IMR-90 (cell line): ENCODE data around the gene PHF21A. TPM values are rescaled to one million over a fixed set of nuclear protein-coding genes. Genes with fewer than 3 reads are reported as not detected.
"Not testable (repeated sequence)": the region's sequence is repeated elsewhere in the genome, so short reads cannot be mapped to it uniquely, and the experiment has no call there.

Source experiments
- ATAC-seq: fragments of 200-7000 bp; cut with Tn5 transposase; 2 replicates; pipeline ENCODE4 v1.9.1; 2020; ENCODE audit warnings: low read depth, mild to moderate bottlenecking, moderate library complexity
- BruUV-seq: library from RNA; stranded (reverse); fragments of 400-500 nt; replicated peaks from 2 replicates; lab custom pipeline; 2021; lab: Mats Ljungman, UMichigan
- CTCF ChIA-PET: fragments of 300-600 bp; formaldehyde crosslinking; extraction: SDS; loops from one replicate; lab custom pipeline; 2021; ENCODE audit warnings: antibody characterized with exemption; lab: Yijun Ruan, JAX
- POLR2A ChIA-PET: fragments of 300-600 bp; sonication (Branson Sonifier 250); formaldehyde crosslinking; loops from one replicate; lab custom pipeline; 2022; ENCODE audit warnings: antibody characterized with exemption; ENCODE audit not compliant: unreplicated experiment; lab: Charles Lee
- DNase-seq: peaks from one replicate; pipeline ENCODE4 v3.0.0; 2013
- H2AFZ ChIP-seq: replicated peaks from 2 replicates; pipeline ENCODE3; 2013; ENCODE audit warnings: low read length, mild to moderate bottlenecking; ENCODE audit not compliant: poor library complexity
- H2AK5ac ChIP-seq: 2 replicates; pipeline ENCODE4 v1.6.1; 2013; ENCODE audit warnings: low read depth, low read length, inconsistent platforms
- H2AK9ac ChIP-seq: replicated peaks from 2 replicates; pipeline ENCODE3; 2013; ENCODE audit warnings: mild to moderate bottlenecking, low read depth, low read length, moderate library complexity; ENCODE audit not compliant: poor library complexity
- H2BK120ac ChIP-seq: 2 replicates; pipeline ENCODE4 v1.6.1; 2013; ENCODE audit warnings: low read depth, low read length, inconsistent platforms
- H2BK15ac ChIP-seq: 3 replicates; pipeline ENCODE4 v1.6.1; 2013; ENCODE audit warnings: low read depth, low read length, inconsistent platforms
- H2BK20ac ChIP-seq: 2 replicates; pipeline ENCODE4 v1.6.1; 2013; ENCODE audit warnings: low read depth, mild to moderate bottlenecking, inconsistent platforms, low read length, moderate library complexity
- H2BK5ac ChIP-seq: 2 replicates; pipeline ENCODE4 v1.6.1; 2013; ENCODE audit warnings: mild to moderate bottlenecking, low read depth, low read length, inconsistent platforms; ENCODE audit not compliant: poor library complexity, severe bottlenecking
- H3K14ac ChIP-seq: replicated peaks from 2 replicates; pipeline ENCODE4 v1.6.1; 2013; ENCODE audit warnings: low read depth, low read length, inconsistent platforms
- H3K18ac ChIP-seq: 2 replicates; pipeline ENCODE4 v1.6.1; 2013; ENCODE audit warnings: low read depth, low read length, control low read depth
- H3K23ac ChIP-seq: 2 replicates; pipeline ENCODE4 v1.6.1; 2013; ENCODE audit warnings: low read depth, low read length, inconsistent platforms
- H3K27ac ChIP-seq: 2 replicates; pipeline ENCODE4 v1.5.1; 2013; ENCODE audit warnings: mild to moderate bottlenecking, control low read depth, low read length; ENCODE audit not compliant: insufficient read depth
- H3K27me3 ChIP-seq: 2 replicates; pipeline ENCODE4 v1.6.1; 2013; ENCODE audit warnings: low read length; ENCODE audit not compliant: control insufficient read depth, insufficient read depth
- H3K36me3 ChIP-seq: 2 replicates; pipeline ENCODE4 v1.6.1; 2013; ENCODE audit warnings: low read length, mixed read lengths; ENCODE audit not compliant: control insufficient read depth, insufficient read depth
- H3K4ac ChIP-seq: 2 replicates; pipeline ENCODE4 v1.6.1; 2013; ENCODE audit warnings: low read depth, low read length, inconsistent platforms
- H3K4me1 ChIP-seq: 2 replicates; pipeline ENCODE4 v1.6.1; 2013; ENCODE audit warnings: low read length, mixed read lengths; ENCODE audit not compliant: control insufficient read depth, insufficient read depth
- H3K4me2 ChIP-seq: 2 replicates; pipeline ENCODE4 v1.6.1; 2013; ENCODE audit warnings: low read depth, mild to moderate bottlenecking, control low read depth, low read length, moderate library complexity
- H3K4me3 ChIP-seq: 2 replicates; pipeline ENCODE4 v1.5.1; 2013; ENCODE audit warnings: low read depth, mild to moderate bottlenecking, control low read depth, low read length, moderate library complexity; ENCODE audit not compliant: insufficient read depth
- H3K56ac ChIP-seq: 2 replicates; pipeline ENCODE4 v1.6.1; 2013; ENCODE audit warnings: low read length, inconsistent platforms; ENCODE audit not compliant: insufficient read depth; ENCODE audit errors: extremely low read depth
- H3K79me1 ChIP-seq, 2 experiments: 2 replicates each; pipeline ENCODE4 v1.6.1; 2013; ENCODE audit warnings: low read length in 2 of 2, inconsistent platforms in 1 of 2, low read depth in 1 of 2
- H3K9ac ChIP-seq: 2 replicates; pipeline ENCODE4 v1.6.1; 2013; ENCODE audit warnings: low read depth, low read length, control low read depth
- H3K9me1 ChIP-seq: 2 replicates; pipeline ENCODE4 v1.6.1; 2013; ENCODE audit warnings: low read length, inconsistent platforms; ENCODE audit not compliant: insufficient read depth
- H3K9me3 ChIP-seq: 2 replicates; pipeline ENCODE4 v1.6.1; 2013; ENCODE audit warnings: low read length; ENCODE audit not compliant: control insufficient read depth, insufficient read depth
- H4K20me1 ChIP-seq: 2 replicates; pipeline ENCODE4 v1.6.1; 2013; ENCODE audit warnings: low read length, inconsistent platforms; ENCODE audit not compliant: insufficient read depth
- H4K5ac ChIP-seq: 2 replicates; pipeline ENCODE4 v1.6.1; 2013; ENCODE audit warnings: mild to moderate bottlenecking, low read depth, low read length, control low read depth
- H4K8ac ChIP-seq, 2 experiments: 2 replicates each; pipeline ENCODE4 v1.6.1; 2013; ENCODE audit warnings: low read depth in 2 of 2, low read length in 2 of 2, control low read depth in 1 of 2, inconsistent platforms in 1 of 2
- H4K91ac ChIP-seq: 2 replicates; pipeline ENCODE4 v1.6.1; 2013; ENCODE audit warnings: low read depth, low read length, inconsistent platforms; ENCODE audit not compliant: insufficient read depth
- BHLHE40 ChIP-seq: fragments of 150-350 bp; IDR thresholded peaks from 2 replicates; pipeline ENCODE4 v1.6.1; 2016; ENCODE audit warnings: mild to moderate bottlenecking, low read depth, low read length
- CEBPB ChIP-seq: IDR thresholded peaks from 2 replicates; pipeline ENCODE4 v1.6.1; 2012; ENCODE audit warnings: low read depth, low read length, improper control_type of control experiment
- CHD1 ChIP-seq: IDR thresholded peaks from 2 replicates; pipeline ENCODE4 v1.6.1; 2012; ENCODE audit warnings: low read depth, low read length, improper control_type of control experiment
- MXI1 ChIP-seq: IDR thresholded peaks from 2 replicates; pipeline ENCODE4 v1.6.1; 2012; ENCODE audit warnings: low read depth, mild to moderate bottlenecking, low read length, moderate library complexity, borderline replicate concordance
- NFE2L2 ChIP-seq: fragments of 150-350 bp; IDR thresholded peaks from 2 replicates; pipeline ENCODE4 v1.6.1; 2016; ENCODE audit warnings: low read depth, mild to moderate bottlenecking, low read length
- POLR2A ChIP-seq: IDR thresholded peaks from 2 replicates; pipeline ENCODE4 v1.6.1; 2012; ENCODE audit warnings: mild to moderate bottlenecking, low read depth, low read length
- SMC3 ChIP-seq: fragments of 150-350 bp; IDR thresholded peaks from 2 replicates; pipeline ENCODE4 v1.6.1; 2016; ENCODE audit warnings: low read depth, mild to moderate bottlenecking, antibody characterized with exemption, low read length, moderate library complexity
- WGBS, 2 experiments: methylation state at CpG; one replicate each; pipeline versions ENCODE4 v1.1.5 to v1.1.7; 2013; ENCODE audit warnings: missing lambda C conversion rate in 2 of 2; ENCODE audit not compliant: insufficient read length in 1 of 2; ENCODE audit errors: extremely low coverage in 2 of 2; 5-methylcytosine and 5-hydroxymethylcytosine counted together
- dilution Hi-C: fragments of 300-500 bp; cut with HindIII; formaldehyde crosslinking; loops from one replicate; pipeline ENCODE4 v1.14.3; 2018; ENCODE audit warnings: low sequenced_read_pairs; ENCODE audit not compliant: unreplicated experiment
- in situ Hi-C: fragments of 300-500 bp; cut with MboI; formaldehyde crosslinking; loops from 3 replicates; pipeline ENCODE4 v1.14.3; 2019; ENCODE audit warnings: low sequenced_read_pairs, inconsistent platforms, mixed read lengths
- intact Hi-C: fragments of 100-400 bp; cut with micrococcal nuclease; formaldehyde crosslinking; loops from 2 replicates; pipeline ENCODE4 v1.10.0; 2022
- polyA plus RNA-seq, 3 experiments: library from polyadenylated mRNA; depleted of rRNA; stranded (reverse); fragments of >200 nt; gene quantifications; 2 replicates each; pipeline ENCODE4 v1.2.3, GENCODE V29; 2012; ENCODE audit warnings: low replicate concordance in 1 of 3
- total RNA-seq: library from RNA; depleted of rRNA; stranded (reverse); fragments of >200 nt; gene quantifications from 2 replicates; pipeline ENCODE4 v1.2.3, GENCODE V29; 2012
- TF ChIP-seq, protein P1 (sequence below): conservative IDR thresholded peaks from 2 replicates; pipeline ENCODE4 v1.5.1; 2012; ENCODE audit warnings: mild to moderate bottlenecking, low read depth, low read length, improper control_type of control experiment

The PHF21A gene
- total and polyA plus RNA-seq, 2 of the 4 experiments (the other 2 are of a cell fraction) = 9.0 to 20.6 TPM

DNA sequence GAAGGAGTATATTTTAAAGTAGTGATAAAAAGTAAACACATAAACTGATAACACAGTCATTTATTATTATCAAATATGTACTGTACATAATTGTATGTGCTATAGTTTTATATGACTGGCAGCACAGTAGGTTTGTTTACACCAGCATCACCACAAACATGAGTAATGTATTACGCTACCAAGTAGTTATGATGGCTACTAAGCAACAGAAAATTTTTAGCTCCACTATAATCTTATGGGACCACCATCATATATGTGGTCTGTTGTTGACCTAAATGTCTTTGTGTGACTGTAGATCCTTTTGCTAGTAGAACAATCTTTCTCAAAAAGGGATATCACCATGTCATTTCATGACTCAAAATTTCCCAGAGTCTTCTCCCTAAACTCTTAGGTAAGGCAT, 105.3 kb downstream of the PHF21A start:
- H3K23ac ChIP-seq = no peak overlapping the region
- H3K27me3 ChIP-seq = no peaks in the 10 kb centered on the region
- peaks cover 16% of the 10 kb centered on the region for H4K20me1 ChIP-seq
- BruUV-seq = no TSS peak
- no CpG with 5 or more reads among the region's 1 CpG for WGBS, 2 experiments
- no peak overlapping the region for H4K5ac ChIP-seq
- no peak overlapping the region for H2BK20ac ChIP-seq
- H3K9ac ChIP-seq = no peak overlapping the region
- H3K4me1 ChIP-seq = no peaks in the 10 kb centered on the region
- H4K91ac ChIP-seq = no peak overlapping the region
- intact Hi-C loops = no loop called here
- no peak overlapping the region for H3K27ac ChIP-seq
- no peaks in the 10 kb centered on the region; the same call in 1 of the 2 replicates for H3K9me1 ChIP-seq
- H4K8ac ChIP-seq = no peak overlapping the region
- H2AK9ac ChIP-seq = no peak overlapping the region
- ChIA-PET POLR2A (no interaction called here), CTCF (interaction anchor here (1.0 to 1.9 kb wide), 2 partner anchors 10 kb away, joined by 5 to 10 read pairs; no protein-coding TSS in a partner anchor)
- no peaks in the 10 kb centered on the region for H3K9me3 ChIP-seq
- H3K4me2 ChIP-seq = no peak overlapping the region
- DNase-seq (peak; percentile 27), ATAC-seq (no peak)
- H3K4ac ChIP-seq = no peak overlapping the region
- H2BK5ac ChIP-seq = no peak overlapping the region
- H3K18ac ChIP-seq = no peak overlapping the region
- H2BK15ac ChIP-seq = no peak overlapping the region
- TF ChIP-seq BHLHE40 = no peak
- no peak for TF ChIP-seq NFE2L2
- no peak for TF ChIP-seq MXI1
- TF ChIP-seq, protein P1, sequence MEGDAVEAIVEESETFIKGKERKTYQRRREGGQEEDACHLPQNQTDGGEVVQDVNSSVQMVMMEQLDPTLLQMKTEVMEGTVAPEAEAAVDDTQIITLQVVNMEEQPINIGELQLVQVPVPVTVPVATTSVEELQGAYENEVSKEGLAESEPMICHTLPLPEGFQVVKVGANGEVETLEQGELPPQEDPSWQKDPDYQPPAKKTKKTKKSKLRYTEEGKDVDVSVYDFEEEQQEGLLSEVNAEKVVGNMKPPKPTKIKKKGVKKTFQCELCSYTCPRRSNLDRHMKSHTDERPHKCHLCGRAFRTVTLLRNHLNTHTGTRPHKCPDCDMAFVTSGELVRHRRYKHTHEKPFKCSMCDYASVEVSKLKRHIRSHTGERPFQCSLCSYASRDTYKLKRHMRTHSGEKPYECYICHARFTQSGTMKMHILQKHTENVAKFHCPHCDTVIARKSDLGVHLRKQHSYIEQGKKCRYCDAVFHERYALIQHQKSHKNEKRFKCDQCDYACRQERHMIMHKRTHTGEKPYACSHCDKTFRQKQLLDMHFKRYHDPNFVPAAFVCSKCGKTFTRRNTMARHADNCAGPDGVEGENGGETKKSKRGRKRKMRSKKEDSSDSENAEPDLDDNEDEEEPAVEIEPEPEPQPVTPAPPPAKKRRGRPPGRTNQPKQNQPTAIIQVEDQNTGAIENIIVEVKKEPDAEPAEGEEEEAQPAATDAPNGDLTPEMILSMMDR = no peak
- no peak for TF ChIP-seq SMC3
- TF ChIP-seq CEBPB = no peak
- TF ChIP-seq POLR2A = no peak
- no peak for TF ChIP-seq CHD1
- H3K14ac ChIP-seq = no peak overlapping the region
- no peak overlapping the region for H3K56ac ChIP-seq
- no peak overlapping the region for H3K4me3 ChIP-seq
- dilution Hi-C loops = no loop called here
- in situ Hi-C loops = no loop called here
- H2BK120ac ChIP-seq = no peak overlapping the region
- H2AK5ac ChIP-seq = no peak overlapping the region
- H2AFZ ChIP-seq = no peak overlapping the region
- peaks cover 10 to 27% of the 10 kb centered on the region in 2 experiments; a peak in 3 of 4 replicates for H3K79me1 ChIP-seq
- no peaks in the 10 kb centered on the region for H3K36me3 ChIP-seq

DNA sequence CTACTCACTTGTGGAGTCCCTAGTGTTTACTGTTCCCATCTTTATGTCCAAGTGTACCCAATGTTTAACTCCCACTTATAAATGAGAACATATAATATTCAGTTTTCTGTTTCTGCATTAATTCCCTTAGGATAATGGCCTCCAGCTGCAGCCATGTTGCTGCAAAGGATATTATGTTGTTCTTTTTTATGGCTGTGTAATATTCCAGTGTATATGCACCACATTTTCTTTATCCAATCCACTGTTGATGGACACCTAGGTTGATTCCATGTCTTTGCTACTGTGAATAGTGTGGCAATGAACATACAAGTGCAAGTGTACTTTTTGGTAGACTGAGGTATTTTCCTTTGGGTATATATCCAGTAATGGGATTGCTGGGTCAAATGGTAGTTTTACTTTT, 107.1 kb downstream of the PHF21A start:
- H2BK15ac ChIP-seq, H3K18ac ChIP-seq, intact Hi-C loops, H2AFZ ChIP-seq, H3K9me1 ChIP-seq, H2BK5ac ChIP-seq, DNase-seq, H4K8ac ChIP-seq, H2AK5ac ChIP-seq, dilution Hi-C loops, H2AK9ac ChIP-seq, H3K27ac ChIP-seq, POLR2A ChIA-PET, H3K4me2 ChIP-seq, ATAC-seq, BruUV-seq, H4K91ac ChIP-seq, H4K5ac ChIP-seq, H3K23ac ChIP-seq, H3K4me3 ChIP-seq, H3K56ac ChIP-seq, CTCF ChIA-PET, H3K4me1 ChIP-seq, H2BK120ac ChIP-seq, H3K27me3 ChIP-seq, H3K9ac ChIP-seq, H3K4ac ChIP-seq, H2BK20ac ChIP-seq, in situ Hi-C loops, H3K14ac ChIP-seq, H3K9me3 ChIP-seq, H3K36me3 ChIP-seq: not testable (repeated sequence)
- peaks cover 13 to 20% of the 10 kb centered on the region in 2 experiments; a peak in 3 of 4 replicates for H3K79me1 ChIP-seq
- peaks cover 16% of the 10 kb centered on the region for H4K20me1 ChIP-seq
